Esophagus squamous epithelium (tissue), 4 donors: ENCODE results near the gene C1QTNF8.

Experiments
- CTCF ChIP-seq, 6 experiments: fragments of 450-650 bp in 4 of 6; fragments of 200-600 bp in 2 of 6; sonication (generic) in 2 of 6; IDR thresholded peaks; one replicate each; pipeline ENCODE4 v1.5.1; 2016 to 2019; ENCODE audit warnings: antibody characterized with exemption in 6 of 6, mild to moderate bottlenecking in 4 of 6, moderate library complexity in 4 of 6
- POLR2A ChIP-seq, 4 donors: fragments of 450-650 bp; IDR thresholded peaks; one replicate each; pipeline ENCODE4 v1.6.1; 2017; ENCODE audit warnings: antibody characterized with exemption in 4 of 4, mild to moderate bottlenecking in 4 of 4, moderate library complexity in 3 of 4

DNA sequence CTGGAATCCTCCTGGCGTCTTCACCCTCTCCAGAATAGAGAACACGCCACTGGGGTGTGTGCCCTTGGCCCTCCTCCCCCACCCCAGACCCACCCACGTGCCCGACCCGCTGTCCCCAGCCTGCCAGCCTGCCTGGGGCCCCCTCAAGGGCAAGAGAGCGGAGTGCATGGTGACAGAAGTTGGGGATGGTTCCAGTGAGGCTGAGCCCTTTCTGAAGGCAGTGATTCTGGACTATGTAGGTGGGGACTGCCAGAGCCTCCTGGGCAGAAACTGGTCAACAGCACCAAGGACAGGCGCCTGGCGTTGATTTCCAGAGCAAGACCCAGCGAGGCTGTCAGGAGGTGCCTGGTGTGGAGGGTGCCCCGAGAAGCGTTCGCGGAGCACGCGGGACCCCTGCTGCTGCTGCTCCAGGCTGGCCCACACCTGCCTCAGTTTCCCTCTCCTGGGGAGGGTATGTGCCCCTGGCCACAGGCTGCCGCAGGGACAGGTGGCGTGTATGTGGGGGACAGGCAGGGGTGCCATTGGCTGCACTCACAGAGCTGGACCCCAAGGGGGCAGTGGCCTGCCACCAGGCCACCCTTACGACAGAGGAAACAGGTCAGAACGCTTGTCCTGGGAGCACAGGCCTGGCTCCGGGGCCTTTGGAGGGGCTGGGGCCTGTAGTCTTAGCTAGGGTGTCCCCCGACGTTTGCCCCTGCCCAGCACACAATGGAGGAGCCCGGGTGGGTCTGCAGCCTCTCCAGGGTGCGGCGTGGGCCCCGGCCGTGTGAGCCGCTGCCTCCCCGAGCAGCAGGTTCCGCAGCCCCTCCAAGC, 22.3 kb downstream of the C1QTNF8 start:
- TF ChIP-seq CTCF (IDR thresholded peaks at IDR 0.05) (no peak), POLR2A (IDR thresholded peaks at IDR 0.05) (no peak)
